Ovary (tissue), 9 donors: ENCODE measurements around the gene RASSF9. TPM values are rescaled to one million over a fixed set of nuclear protein-coding genes. Genes with fewer than 3 reads are reported as not detected.

Experiments used
- DNase-seq, 5 donors: peaks; one replicate each; pipeline ENCODE4 v3.0.0-alpha.2; 2019 to 2020
- H3K27ac ChIP-seq, 2 donors: fragments of 200-600 bp; one replicate each; pipeline versions ENCODE4 v1.5.1 to v1.8.0; 2019 to 2022
- H3K27me3 ChIP-seq: fragments of 200-600 bp; one replicate; pipeline ENCODE4 v1.8.0; 2022
- H3K36me3 ChIP-seq: fragments of 200-600 bp; sonication (generic); one replicate; pipeline ENCODE4 v1.5.1; 2019
- H3K4me1 ChIP-seq: one replicate; pipeline ENCODE4 v1.8.1; 2013; ENCODE audit warnings: mild to moderate bottlenecking, moderate library complexity; ENCODE audit not compliant: insufficient read depth
- H3K4me3 ChIP-seq: fragments of 200-600 bp; sonication (generic); one replicate; pipeline ENCODE4 v1.5.1; 2017
- H3K9me3 ChIP-seq, 2 donors: fragments of 200-600 bp in 1 of 2; sonication (generic) in 1 of 2; one replicate each; pipeline versions ENCODE4 v1.5.1 to v1.8.1; 2013 to 2019; ENCODE audit warnings: mild to moderate bottlenecking in 1 of 2, moderate library complexity in 1 of 2
- EP300 ChIP-seq: sonication (generic); formaldehyde crosslinking; IDR thresholded peaks from one replicate; pipeline ENCODE4 v1.6.1; 2017; ENCODE audit warnings: antibody characterized with exemption
- POLR2A ChIP-seq: fragments of 450-650 bp; IDR thresholded peaks from one replicate; pipeline ENCODE4 v1.6.1; 2017; ENCODE audit warnings: antibody characterized with exemption, mild to moderate bottlenecking, moderate library complexity
- WGBS, 3 donors: extraction: QIAGEN DNeasy Blood & Tissue Kit in 1 of 3; methylation state at CpG; one replicate each; pipeline versions ENCODE4 v1.1.5 to v1.1.7; 2013 to 2017; 5-methylcytosine and 5-hydroxymethylcytosine counted together
- intact Hi-C, 4 donors: fragments of 100-400 bp; cut with DNase I; formaldehyde crosslinking; loops; one replicate each; pipeline versions ENCODE4 v1.11.0 to v1.15.1; 2022 to 2023
- polyA plus RNA-seq, 2 donors: library from polyadenylated mRNA; stranded (reverse); fragments of 200-250 nt in 1 of 2; fragments of 350-450 nt in 1 of 2; fragmentation: Illumina TruSeq in 1 of 2; extraction: RNeasy Lipid Tissue Mini Kit (QIAGEN cat#74804) in 1 of 2; gene quantifications; one replicate each; pipeline ENCODE4 v1.2.3, GENCODE V29; 2013 to 2014
- total RNA-seq, 7 donors: library from RNA; depleted of rRNA in 2 of 7; stranded (reverse); fragments of >200 nt in 2 of 7; fragmentation: NEBNext Ultra II Directional in 3 of 7; extraction: Animal tissue kit (Norgen Biotek cat#: 25700) in 3 of 7; gene quantifications; one replicate each; pipeline versions ENCODE4 v1.1.0 to v1.2.4, GENCODE V29; 2016 to 2023
- TF ChIP-seq, protein P1 (sequence below), 3 donors: fragments of 450-650 bp in 2 of 3; fragments of 200-600 bp in 1 of 3; IDR thresholded peaks; one replicate each; pipeline versions ENCODE4 v1.5.1 to v1.8.0; 2016 to 2022; ENCODE audit warnings: antibody characterized with exemption in 3 of 3, mild to moderate bottlenecking in 1 of 3
- donor health status: DM: no; HTN: no; CAD: no; lungs with moderate emphysema.
- donor health status: DM: no; HTN: no; CAD: no.
- donor health status: Bipolar disorder and iron deficiency.
- donor health status: DM: yes; HTN: yes; CAD: no.
- donor health status: DM: no; HTN: no; CAD: no.
- donor health status: DM: yes; HTN: yes; CAD: no.

Gene RASSF9
- total and polyA plus RNA-seq, 9 donors = 0.56 to 4.9 (median 3.1) TPM

DNA sequence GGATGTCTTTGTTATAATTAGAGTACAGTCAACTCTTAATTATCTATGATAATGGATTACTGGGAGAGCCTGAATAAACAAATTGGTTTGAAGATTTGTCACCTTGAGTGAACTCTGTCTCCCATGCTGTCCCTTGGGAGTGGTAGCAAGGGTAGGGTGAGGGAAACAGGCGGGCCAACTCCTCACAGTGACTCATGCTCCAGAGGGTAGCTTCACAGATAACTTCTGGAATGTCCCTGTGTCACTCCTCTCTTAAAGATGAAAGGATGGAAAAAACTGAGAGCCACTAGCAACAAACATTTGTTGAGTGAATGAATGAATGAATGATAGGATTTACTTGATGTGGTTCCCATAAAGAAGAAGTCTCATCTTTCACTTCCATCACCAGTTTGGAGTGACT lies 53.5 kb downstream of the RASSF9 start:
- H3K27ac ChIP-seq = no peak overlapping the region
- H3K9me3 ChIP-seq = no peaks in the 10 kb centered on the region
- no peaks in the 10 kb centered on the region for H3K36me3 ChIP-seq
- no peak for TF ChIP-seq POLR2A
- TF ChIP-seq, protein P1, sequence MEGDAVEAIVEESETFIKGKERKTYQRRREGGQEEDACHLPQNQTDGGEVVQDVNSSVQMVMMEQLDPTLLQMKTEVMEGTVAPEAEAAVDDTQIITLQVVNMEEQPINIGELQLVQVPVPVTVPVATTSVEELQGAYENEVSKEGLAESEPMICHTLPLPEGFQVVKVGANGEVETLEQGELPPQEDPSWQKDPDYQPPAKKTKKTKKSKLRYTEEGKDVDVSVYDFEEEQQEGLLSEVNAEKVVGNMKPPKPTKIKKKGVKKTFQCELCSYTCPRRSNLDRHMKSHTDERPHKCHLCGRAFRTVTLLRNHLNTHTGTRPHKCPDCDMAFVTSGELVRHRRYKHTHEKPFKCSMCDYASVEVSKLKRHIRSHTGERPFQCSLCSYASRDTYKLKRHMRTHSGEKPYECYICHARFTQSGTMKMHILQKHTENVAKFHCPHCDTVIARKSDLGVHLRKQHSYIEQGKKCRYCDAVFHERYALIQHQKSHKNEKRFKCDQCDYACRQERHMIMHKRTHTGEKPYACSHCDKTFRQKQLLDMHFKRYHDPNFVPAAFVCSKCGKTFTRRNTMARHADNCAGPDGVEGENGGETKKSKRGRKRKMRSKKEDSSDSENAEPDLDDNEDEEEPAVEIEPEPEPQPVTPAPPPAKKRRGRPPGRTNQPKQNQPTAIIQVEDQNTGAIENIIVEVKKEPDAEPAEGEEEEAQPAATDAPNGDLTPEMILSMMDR (IDR thresholded peaks at IDR 0.05) = no peak
- no peak for TF ChIP-seq EP300
- DNase-seq = no peak
- H3K4me1 ChIP-seq = no peaks in the 10 kb centered on the region
- no peak overlapping the region for H3K4me3 ChIP-seq
- 72 to 88% (median 82%) methylated on average over 1 of the region's 1 CpG for WGBS, 3 donors
- H3K27me3 ChIP-seq = no peaks in the 10 kb centered on the region
- intact Hi-C loops = no loop called here

DNA sequence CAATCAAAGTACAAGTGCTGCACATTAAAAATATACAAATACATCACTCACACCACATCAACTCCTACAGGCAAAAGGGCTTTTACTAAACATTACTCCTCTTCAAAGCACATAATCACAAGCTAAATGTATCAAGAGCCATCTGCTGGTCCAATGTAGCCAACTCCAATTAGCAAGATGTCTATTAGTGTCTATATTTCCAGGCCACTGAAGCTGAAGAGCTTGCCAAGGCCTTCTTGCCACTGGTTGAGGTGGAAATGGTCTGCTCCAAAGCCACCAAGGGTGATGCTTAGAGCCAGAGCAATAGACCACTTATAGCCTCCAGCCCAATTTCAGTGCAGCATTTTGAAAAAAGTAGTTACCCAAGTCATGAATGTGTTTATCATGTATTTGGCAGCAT lies 54.4 kb downstream of the RASSF9 start:
- TF ChIP-seq, protein P1 (IDR thresholded peaks at IDR 0.05) = no peak
- no peak for TF ChIP-seq POLR2A
- no peak for TF ChIP-seq EP300
- Histone ChIP-seq H3K9me3 (no peaks in the 10 kb centered on the region), H3K4me1 (no peaks in the 10 kb centered on the region), H3K36me3 (no peaks in the 10 kb centered on the region), H3K27ac (no peak overlapping the region), H3K27me3 (no peaks in the 10 kb centered on the region), H3K4me3 (no peak overlapping the region)
- no peak for DNase-seq
- intact Hi-C loops = no loop called here

DNA sequence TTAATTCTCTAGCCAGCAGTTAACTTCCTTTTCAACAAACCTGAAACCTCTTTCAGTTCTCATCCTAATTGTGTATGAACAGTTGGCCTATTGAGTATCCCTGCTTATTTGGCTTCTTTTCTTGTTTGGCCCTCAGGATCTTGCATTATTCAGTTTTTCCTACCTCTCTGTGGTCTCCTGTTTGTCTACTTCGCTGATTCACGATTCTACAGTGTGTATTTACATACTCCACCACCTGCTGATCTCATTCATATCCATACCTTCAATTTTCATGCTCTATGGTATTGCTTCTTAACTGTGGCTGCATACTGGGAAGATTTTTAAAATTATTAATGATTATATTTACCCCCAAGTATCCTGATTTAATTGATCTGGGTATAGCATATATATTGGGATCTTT lies 56.4 kb downstream of the RASSF9 start:
- Histone ChIP-seq H3K9me3 (no peaks in the 10 kb centered on the region), H3K4me3 (no peak overlapping the region), H3K4me1 (no peaks in the 10 kb centered on the region), H3K27ac (no peak overlapping the region), H3K27me3 (no peaks in the 10 kb centered on the region), H3K36me3 (no peaks in the 10 kb centered on the region)
- 71 to 80% (median 79%) methylated on average over 2 of the region's 2 CpGs for WGBS, 3 donors
- intact Hi-C loops = no loop called here
- no peak for DNase-seq
- TF ChIP-seq POLR2A (no peak), EP300 (no peak)
- TF ChIP-seq, protein P1 (IDR thresholded peaks at IDR 0.05) = no peak

DNA sequence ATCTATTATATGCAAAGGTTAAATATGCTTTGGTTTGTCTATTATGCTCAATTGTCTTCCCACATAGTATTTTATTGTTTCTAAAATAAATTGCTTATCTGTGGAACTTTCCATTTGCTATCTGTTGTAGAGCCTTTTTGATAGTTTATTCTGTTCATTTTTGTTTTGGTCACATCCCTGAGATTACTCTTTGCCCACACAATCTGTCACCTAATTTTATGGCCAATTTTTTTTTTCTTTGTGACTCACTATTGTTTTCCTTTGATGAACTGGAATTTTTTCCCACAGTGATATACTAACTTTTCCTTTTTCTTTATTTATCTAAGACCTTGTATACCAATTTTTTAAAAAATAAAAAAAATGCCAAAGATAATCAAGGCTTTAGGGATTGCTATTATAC lies 61.1 kb downstream of the RASSF9 start:
- Histone ChIP-seq H3K36me3 (no peaks in the 10 kb centered on the region), H3K4me1 (no peaks in the 10 kb centered on the region), H3K27me3 (no peaks in the 10 kb centered on the region), H3K27ac (no peak overlapping the region), H3K4me3 (no peak overlapping the region), H3K9me3 (no peaks in the 10 kb centered on the region)
- intact Hi-C loops = no loop called here
- no peak for DNase-seq
- TF ChIP-seq EP300 (no peak), POLR2A (no peak)
- TF ChIP-seq, protein P1 (IDR thresholded peaks at IDR 0.05) = no peak

DNA sequence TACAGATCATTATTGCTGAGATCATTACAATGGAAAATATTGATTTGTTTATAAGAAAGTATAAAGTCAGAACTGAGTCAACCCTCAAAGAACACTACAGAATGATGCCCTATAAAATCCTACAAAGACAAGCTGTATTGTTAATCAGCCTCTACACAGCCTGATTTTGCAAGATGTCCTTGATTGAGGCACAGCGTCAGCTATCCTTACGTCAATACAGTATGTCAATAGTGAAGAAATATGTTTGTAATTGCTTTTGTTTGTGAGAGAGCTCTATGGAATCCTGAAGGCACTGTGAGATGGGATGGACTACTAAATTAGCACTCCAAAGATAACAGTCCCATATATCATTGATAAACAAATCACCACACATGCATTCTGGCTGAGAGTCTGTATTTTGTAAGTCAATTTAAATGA lies 70.7 kb downstream of the RASSF9 start:
- WGBS, 3 donors = 22 to 53% (median 40%) methylated on average over 2 of the region's 2 CpGs
- Histone ChIP-seq H3K9me3 (no peaks in the 10 kb centered on the region), H3K36me3 (no peaks in the 10 kb centered on the region), H3K4me3 (no peak overlapping the region), H3K27ac (no peak overlapping the region), H3K27me3 (no peaks in the 10 kb centered on the region), H3K4me1 (no peaks in the 10 kb centered on the region)
- intact Hi-C loops = no loop called here
- TF ChIP-seq POLR2A (no peak), EP300 (no peak)
- TF ChIP-seq, protein P1 (IDR thresholded peaks at IDR 0.05) = no peak
- no peak for DNase-seq
